Measurements from ENCODE around the gene RAB43.

Gene RAB43

GRCh38 chr3:129060276-129061022 lies 61.2 kb downstream of the RAB43 start, which contains the start of gene GP9:
Gene GP9, plus strand, starts transcription at chr3:129060779. Its CDS starts 961 bp downstream, at chr3:129061740.
- TF ChIP-seq CTCF (IDR thresholded peaks at IDR 0.05; ENCODE audit: extremely low read depth, insufficient read depth, missing control alignments), result no peak
- no peak for DNase-seq (ENCODE audit: low spot score)
- in situ Hi-C loops (cut with MboI; ENCODE audit: low pct_unique_long_range_greater_than_20kb, low sequenced_read_pairs, unreplicated experiment), result no loop called here

- in situ Hi-C loops (cut with MboI; ENCODE audit: low pct_unique_long_range_greater_than_20kb, low sequenced_read_pairs, unreplicated experiment), result loop anchor here (10.0 kb wide), 1 partner anchor 185 kb away; the partner anchor contains the start of gene COPG1
- no peak for DNase-seq (ENCODE audit: low spot score)
- TF ChIP-seq CTCF (IDR thresholded peaks at IDR 0.05; ENCODE audit: extremely low read depth, insufficient read depth, missing control alignments), result no peak
Observed at GRCh38 chr3:129059311-129059958, 62.2 kb downstream of the RAB43 start.

GRCh38 chr3:129058441-129059200 lies 63.0 kb downstream of the RAB43 start:
- no peak for DNase-seq (ENCODE audit: low spot score)
- TF ChIP-seq CTCF (IDR thresholded peaks at IDR 0.05; ENCODE audit: extremely low read depth, insufficient read depth, missing control alignments), result no peak
- in situ Hi-C loops (cut with MboI; ENCODE audit: low pct_unique_long_range_greater_than_20kb, low sequenced_read_pairs, unreplicated experiment), result loop anchor here (10.0 kb wide), 1 partner anchor 186 kb away; the partner anchor contains the start of gene COPG1

- no peak for DNase-seq (ENCODE audit: low spot score)
- in situ Hi-C loops (cut with MboI; ENCODE audit: low pct_unique_long_range_greater_than_20kb, low sequenced_read_pairs, unreplicated experiment), result loop anchor here (10.0 kb wide), 1 partner anchor 188 kb away; the partner anchor contains the start of gene COPG1
- TF ChIP-seq CTCF (IDR thresholded peaks at IDR 0.05; ENCODE audit: extremely low read depth, insufficient read depth, missing control alignments), result no peak
Observed at GRCh38 chr3:129057249-129057648, 64.4 kb downstream of the RAB43 start.

- DNase-seq (ENCODE audit: low spot score), result no peak
- in situ Hi-C loops (cut with MboI; ENCODE audit: low pct_unique_long_range_greater_than_20kb, low sequenced_read_pairs, unreplicated experiment), result loop anchor here (10.0 kb wide), 1 partner anchor 188 kb away; the partner anchor contains the start of gene COPG1
- TF ChIP-seq CTCF (IDR thresholded peaks at IDR 0.05; ENCODE audit: extremely low read depth, insufficient read depth, missing control alignments), result no peak
Observed at GRCh38 chr3:129056451-129057173, 65.0 kb downstream of the RAB43 start.
